NK-92 (cell line): Measurements from ENCODE around the gene PLD1.
"Not testable (repeated sequence)": the region's sequence is repeated elsewhere in the genome, so short reads cannot be mapped to it uniquely, and the experiment has no call there.

Experiments
- DNase-seq: peaks from one replicate; lab custom pipeline; 2025; ENCODE audit not compliant: unreplicated experiment; lab: John Stamatoyannopoulos, UW

Gene PLD1

DNA sequence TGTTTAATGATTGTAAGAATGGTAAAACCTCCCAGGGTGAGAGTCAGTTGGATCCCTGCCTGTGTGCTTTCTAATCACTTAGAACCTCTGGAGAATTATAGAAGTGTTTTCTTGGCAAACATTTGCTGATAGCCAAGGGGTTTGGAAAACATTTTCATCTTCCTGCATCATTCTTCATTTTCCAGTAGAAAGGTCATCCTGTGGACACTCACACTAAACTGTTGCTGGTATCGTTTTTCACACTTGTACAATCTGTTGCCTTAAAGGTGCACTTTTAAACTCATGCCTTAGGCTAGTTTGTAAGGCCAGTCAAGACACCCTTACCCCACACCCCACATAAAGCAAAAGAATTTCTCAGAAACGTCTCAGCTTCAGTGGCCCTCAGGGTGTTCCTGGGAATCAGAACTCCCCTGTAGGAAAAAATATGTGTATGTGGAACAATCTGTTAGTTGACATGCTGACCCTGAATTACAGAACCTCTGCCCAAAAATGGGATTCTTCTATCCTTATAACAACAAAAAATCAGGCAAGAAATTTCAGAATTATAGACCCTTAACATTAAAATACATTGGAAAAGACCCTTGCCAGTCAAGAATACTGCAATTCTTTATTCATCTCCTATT, 5.8 kb upstream of the PLD1 start:
- no peak for DNase-seq

DNA sequence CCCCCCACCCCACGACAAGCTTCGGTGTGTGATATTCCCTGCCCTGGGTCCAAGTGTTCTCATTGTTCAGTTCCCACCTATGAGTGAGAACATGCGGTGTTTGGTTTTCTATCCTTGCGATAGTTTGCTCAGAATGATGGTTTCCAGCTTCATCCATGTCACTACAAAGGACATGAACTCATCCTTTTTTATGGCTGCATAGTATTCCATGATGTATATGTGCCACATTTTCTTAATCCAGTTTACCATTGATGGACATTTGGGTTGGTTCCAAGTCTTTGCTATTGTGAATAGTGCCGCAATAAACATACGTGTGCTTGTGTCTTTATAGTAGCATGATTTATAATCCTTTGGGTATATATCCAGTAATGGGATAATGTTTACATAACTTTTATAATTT, 4.4 kb upstream of the PLD1 start:
- not testable (repeated sequence) for DNase-seq

DNA sequence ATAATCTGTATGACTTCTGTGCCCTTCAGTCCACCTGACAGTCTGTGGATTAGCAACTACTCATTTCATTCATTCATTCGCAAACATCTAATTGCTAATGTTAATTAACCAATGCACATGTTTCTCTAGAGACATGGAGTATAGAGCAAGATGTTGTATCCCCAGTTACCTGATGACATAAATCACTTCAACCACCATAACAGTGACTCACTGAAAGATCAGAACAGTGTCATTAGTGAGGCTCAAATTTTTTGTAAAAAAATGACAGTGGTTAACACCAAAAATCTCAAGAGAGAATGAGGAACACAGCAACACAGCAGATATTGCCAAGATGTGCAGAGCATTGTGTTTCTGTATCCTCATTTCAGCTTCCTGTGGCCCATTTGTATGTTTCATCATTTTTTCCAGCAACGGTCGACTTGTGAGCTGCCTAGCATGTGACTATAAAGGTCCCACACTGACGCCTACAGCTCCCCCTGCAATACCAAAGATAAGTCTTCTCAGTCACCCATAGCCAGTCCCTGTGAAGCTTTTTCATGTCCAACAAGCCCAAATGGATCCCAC, 3.7 kb upstream of the PLD1 start:
- no peak for DNase-seq

- no peak for DNase-seq
Measured at GRCh38 chr3:171813278-171813896, 3.1 kb upstream of the PLD1 start.

DNA sequence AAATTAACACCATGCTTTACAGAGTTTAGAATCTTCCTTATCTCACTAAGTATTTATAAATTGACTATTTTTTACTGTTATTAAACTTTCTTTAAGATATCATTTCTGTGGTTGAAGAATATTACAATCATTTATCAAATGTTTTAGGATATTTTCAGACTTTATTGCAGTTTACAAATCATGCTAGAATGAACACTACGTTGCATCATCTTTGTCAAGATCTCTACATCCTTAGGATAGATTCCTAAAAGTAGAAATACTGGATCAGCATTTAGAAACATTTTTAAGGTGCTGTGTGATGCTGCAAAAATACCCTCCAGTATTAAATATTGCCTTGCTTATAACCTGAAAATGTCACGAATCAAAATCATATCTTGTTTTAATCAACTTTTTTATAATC, 2.5 kb upstream of the PLD1 start:
- no peak for DNase-seq

- DNase-seq, result no peak
Measured at GRCh38 chr3:171811913-171812335, 1.6 kb upstream of the PLD1 start.

- DNase-seq, result no peak
Measured at GRCh38 chr3:171811295-171811912, 1.1 kb upstream of the PLD1 start.

DNA sequence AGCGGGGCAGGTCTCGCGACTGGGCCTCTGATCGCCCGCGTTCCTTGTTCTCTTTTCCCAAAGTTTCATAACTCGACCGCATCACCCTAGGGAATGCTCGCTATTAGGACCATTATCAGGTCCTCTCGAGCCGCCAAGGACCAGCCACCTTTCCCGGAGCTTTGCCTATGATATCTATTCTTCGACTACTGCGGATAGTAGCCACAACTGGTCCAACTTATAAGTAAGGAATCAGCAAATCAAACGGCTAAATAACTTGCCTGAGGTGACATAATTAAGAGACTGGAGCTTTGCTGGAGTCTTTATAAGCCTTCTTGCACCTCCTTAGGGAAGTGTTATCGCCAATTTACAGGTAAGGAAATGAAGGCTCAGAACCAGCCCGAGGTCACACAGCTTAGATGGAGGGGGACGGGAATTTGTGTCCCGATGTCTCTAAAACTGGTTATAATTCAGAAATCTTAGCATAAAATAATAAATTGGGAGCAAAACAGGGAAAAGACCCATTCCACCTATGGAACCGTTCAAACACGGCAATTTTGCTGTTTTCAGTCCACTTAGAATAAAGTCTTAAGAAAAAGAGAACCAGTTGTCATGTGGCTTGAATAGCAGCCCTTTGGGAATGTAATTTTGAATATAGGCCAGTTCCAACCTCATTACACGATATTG, 479 bp upstream of the PLD1 start:
- no peak for DNase-seq

GRCh38 chr3:171809611-171809860, 747 bp downstream of the PLD1 start:
- DNase-seq, result no peak

GRCh38 chr3:171807806-171808205, 2.5 kb downstream of the PLD1 start:
- DNase-seq, result no peak

GRCh38 chr3:171807129-171807675, 3.1 kb downstream of the PLD1 start:
- DNase-seq, result no peak

DNA sequence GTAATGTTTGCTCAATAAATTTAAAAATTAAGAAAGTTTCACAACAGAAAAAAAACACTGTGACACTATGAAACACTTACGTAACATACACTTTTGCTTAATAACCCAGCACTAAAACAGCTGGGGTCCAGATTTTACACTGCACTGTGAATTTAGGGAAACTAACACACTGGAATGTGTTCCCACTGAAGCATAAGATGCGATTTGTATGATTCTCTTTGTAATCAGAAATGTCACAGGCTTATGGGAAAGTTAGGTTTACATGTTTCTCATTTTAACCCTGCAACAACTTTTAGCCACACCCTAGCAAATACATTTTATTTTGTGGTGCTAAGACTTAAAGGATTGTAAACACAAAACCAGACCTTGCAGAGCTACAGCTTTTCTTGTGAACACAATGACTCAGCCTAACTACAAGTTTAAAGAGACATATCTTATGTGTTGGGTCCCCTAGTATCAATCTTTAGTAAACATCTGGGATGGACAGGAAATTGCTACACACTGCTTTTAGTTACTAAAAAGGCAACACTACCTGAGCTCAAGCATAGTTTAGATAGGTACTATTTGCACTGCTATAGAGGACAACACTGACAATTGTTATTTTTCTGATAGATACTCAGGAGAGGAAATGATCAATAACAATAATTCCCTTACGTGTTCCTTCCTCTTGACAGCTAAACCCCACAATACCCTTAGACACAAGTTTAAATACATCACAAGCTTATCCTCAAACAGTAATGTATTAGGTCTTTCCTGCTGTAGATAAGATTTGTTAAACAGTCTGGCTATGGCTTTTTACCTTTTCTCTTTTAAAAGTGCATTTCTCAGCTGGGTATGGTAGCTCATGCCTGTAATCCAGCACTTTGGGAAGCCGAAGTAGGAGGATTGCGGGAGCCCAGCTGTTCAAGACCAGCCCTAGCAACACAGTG, 3.8 kb downstream of the PLD1 start:
- no peak for DNase-seq

GRCh38 chr3:171805687-171806086, 4.6 kb downstream of the PLD1 start:
- DNase-seq, result no peak

- no peak for DNase-seq
Measured at GRCh38 chr3:171804618-171805389, 5.5 kb downstream of the PLD1 start.

- no peak for DNase-seq
Measured at GRCh38 chr3:171803044-171803443, 7.2 kb downstream of the PLD1 start.

DNA sequence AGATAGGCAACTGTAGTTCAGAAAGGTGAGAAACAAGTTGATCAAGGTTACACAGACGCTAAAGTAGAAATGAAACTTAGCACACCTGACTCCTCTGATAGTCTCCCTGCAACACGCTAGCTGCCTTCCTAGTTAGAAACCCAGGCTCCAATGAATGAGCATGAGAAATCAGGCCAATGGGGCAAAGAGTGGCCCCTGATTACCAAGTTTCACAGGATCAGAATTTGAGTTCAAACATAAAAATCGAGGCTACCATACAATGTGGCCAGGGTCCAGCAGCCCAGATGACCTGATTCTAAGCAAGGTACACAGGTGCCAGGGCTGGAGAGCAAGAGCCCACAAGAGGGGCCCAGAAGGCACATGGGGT, 7.7 kb downstream of the PLD1 start:
- DNase-seq, result no peak

GRCh38 chr3:171801738-171802589, 8.3 kb downstream of the PLD1 start:
- no peak for DNase-seq

DNA sequence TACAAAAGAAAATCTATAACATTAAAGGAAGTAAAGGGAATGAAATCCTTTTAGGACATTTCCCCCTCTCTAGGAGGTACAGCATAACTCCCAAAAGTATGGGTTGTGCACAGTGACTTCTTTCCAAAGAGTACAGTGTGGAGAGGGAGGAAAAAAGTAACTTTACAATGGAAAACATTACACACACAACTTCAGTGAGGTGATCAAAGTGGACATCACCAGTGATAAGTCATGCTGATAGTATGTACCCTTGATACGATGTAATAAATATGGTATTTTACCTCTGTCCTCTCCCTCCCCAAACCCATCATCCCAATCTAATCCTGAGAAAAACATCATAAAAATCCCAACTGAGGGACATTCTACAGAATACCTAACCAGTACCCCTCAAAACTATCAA, 10.8 kb downstream of the PLD1 start:
- DNase-seq, result no peak

- no peak for DNase-seq
Measured at GRCh38 chr3:171797873-171798272, 12.4 kb downstream of the PLD1 start.
